H9 (cell line): ENCODE results near the gene NEURL1B. TPM values are rescaled to one million over a fixed set of nuclear protein-coding genes. Genes with fewer than 3 reads are reported as not detected.
A peak's percentile ranks its signal among the peaks of the same experiment; 100 is the strongest.

ENCODE experiments used
- DNase-seq: peaks from one replicate; pipeline ENCODE4 v3.0.0-alpha.2; 2017
- H2AFZ ChIP-seq: one replicate; pipeline ENCODE4 v1.6.1; 2013; ENCODE audit warnings: mild to moderate bottlenecking, low read length, control low read depth, moderate library complexity
- H2AK5ac ChIP-seq: 2 replicates; pipeline ENCODE4 v1.6.1; 2013; ENCODE audit warnings: low read length, control low read depth, mixed read lengths; ENCODE audit not compliant: insufficient read length
- H2BK120ac ChIP-seq: one replicate; pipeline ENCODE4 v1.6.1; 2013; ENCODE audit warnings: low read depth, mild to moderate bottlenecking, low read length, control low read depth, inconsistent platforms; ENCODE audit not compliant: poor library complexity, severe bottlenecking
- H2BK12ac ChIP-seq: 2 replicates; pipeline ENCODE4 v1.6.1; 2013; ENCODE audit warnings: low read length, control low read depth, mixed read lengths, low read depth; ENCODE audit not compliant: insufficient read length
- H2BK15ac ChIP-seq: 2 replicates; pipeline ENCODE4 v1.6.1; 2013; ENCODE audit warnings: low read depth, low read length, control low read depth
- H2BK20ac ChIP-seq: one replicate; pipeline ENCODE4 v1.6.1; 2013; ENCODE audit warnings: low read depth, mild to moderate bottlenecking, low read length, control low read depth, inconsistent platforms; ENCODE audit not compliant: poor library complexity, severe bottlenecking
- H2BK5ac ChIP-seq: 2 replicates; pipeline ENCODE4 v1.6.1; 2013; ENCODE audit warnings: low read length, control low read depth, mixed read lengths; ENCODE audit not compliant: insufficient read length
- H3K14ac ChIP-seq: 2 replicates; pipeline ENCODE4 v1.6.1; 2013; ENCODE audit warnings: low read length, control low read depth; ENCODE audit not compliant: insufficient read depth
- H3K18ac ChIP-seq: 2 replicates; pipeline ENCODE4 v1.6.1; 2013; ENCODE audit warnings: low read depth, mild to moderate bottlenecking, mixed read lengths, low read length, control low read depth; ENCODE audit not compliant: insufficient read length
- H3K23ac ChIP-seq: 2 replicates; pipeline ENCODE4 v1.6.1; 2013; ENCODE audit warnings: low read length, control low read depth, mixed read lengths, low read depth; ENCODE audit not compliant: insufficient read length
- H3K23me2 ChIP-seq: 2 replicates; pipeline ENCODE4 v1.6.1; 2013; ENCODE audit warnings: low read depth, mild to moderate bottlenecking, mixed read lengths, low read length, control low read depth; ENCODE audit not compliant: insufficient read length, poor library complexity, severe bottlenecking
- H3K27ac ChIP-seq: 2 replicates; pipeline ENCODE4 v1.5.1; 2013; ENCODE audit warnings: low read length, control low read depth, mixed read lengths, low read depth; ENCODE audit not compliant: insufficient read length
- H3K27me3 ChIP-seq: 2 replicates; pipeline ENCODE4 v1.6.1; 2013; ENCODE audit warnings: low read length, control low read depth, inconsistent platforms; ENCODE audit not compliant: insufficient read depth
- H3K4ac ChIP-seq: 2 replicates; pipeline ENCODE4 v1.6.1; 2013; ENCODE audit warnings: low read depth, mild to moderate bottlenecking, control low read depth, inconsistent platforms, low read length, moderate library complexity
- H3K4me1 ChIP-seq: 2 replicates; pipeline ENCODE4 v1.6.1; 2013; ENCODE audit warnings: low read length, control low read depth, inconsistent platforms; ENCODE audit not compliant: insufficient read depth
- H3K4me2 ChIP-seq: 2 replicates; pipeline ENCODE4 v1.6.1; 2013; ENCODE audit warnings: low read length, control low read depth, mixed read lengths; ENCODE audit not compliant: insufficient read length, insufficient read depth
- H3K56ac ChIP-seq: 2 replicates; pipeline ENCODE4 v1.6.1; 2013; ENCODE audit warnings: low read depth, mild to moderate bottlenecking, mixed read lengths, low read length, control low read depth; ENCODE audit not compliant: insufficient read length
- H3K79me1 ChIP-seq: 2 replicates; pipeline ENCODE4 v1.6.1; 2013; ENCODE audit warnings: low read depth, mild to moderate bottlenecking, moderate library complexity, low read length, control low read depth, inconsistent platforms; ENCODE audit not compliant: insufficient read depth, poor library complexity, severe bottlenecking
- H3K79me2 ChIP-seq: 2 replicates; pipeline ENCODE4 v1.6.1; 2013; ENCODE audit warnings: low read length, control low read depth, inconsistent platforms; ENCODE audit not compliant: insufficient read depth
- H3K9ac ChIP-seq: 2 replicates; pipeline ENCODE4 v1.6.1; 2013; ENCODE audit warnings: low read length, control low read depth, mixed read lengths; ENCODE audit not compliant: insufficient read length; ENCODE audit errors: extremely low read depth
- H3K9me3 ChIP-seq: one replicate; pipeline ENCODE4 v1.6.1; 2013; ENCODE audit warnings: low read depth, low read length, inconsistent platforms; ENCODE audit not compliant: control insufficient read depth
- H3T11ph ChIP-seq: one replicate; pipeline ENCODE4 v1.6.1; 2013; ENCODE audit warnings: mild to moderate bottlenecking, low read length, control low read depth, inconsistent platforms
- H4K20me1 ChIP-seq: one replicate; pipeline ENCODE4 v1.6.1; 2013; ENCODE audit not compliant: control insufficient read depth, insufficient read length, insufficient read depth
- H4K5ac ChIP-seq: 2 replicates; pipeline ENCODE4 v1.6.1; 2013; ENCODE audit warnings: low read depth, mild to moderate bottlenecking, mixed read lengths, low read length, control low read depth; ENCODE audit not compliant: insufficient read length
- H4K8ac ChIP-seq: replicated peaks from 2 replicates; pipeline ENCODE4 v1.6.1; 2013; ENCODE audit warnings: low read length, control low read depth, mixed read lengths, low read depth; ENCODE audit not compliant: insufficient read length
- H4K91ac ChIP-seq: 2 replicates; pipeline ENCODE4 v1.6.1; 2013; ENCODE audit warnings: low read depth, mild to moderate bottlenecking, moderate library complexity, mixed read lengths, low read length, control low read depth; ENCODE audit not compliant: insufficient read length
- H3K27ac Mint-ChIP-seq, 3 experiments: 2 replicates in 2 of 3; 3 replicates in 1 of 3; pipeline ENCODE4 v1.8.0; 2020 to 2021; ENCODE audit warnings: mixed read lengths in 3 of 3, mild to moderate bottlenecking in 1 of 3, moderate library complexity in 1 of 3
- H3K27me3 Mint-ChIP-seq: 2 replicates; pipeline ENCODE4 v1.8.0; 2021; ENCODE audit warnings: low read depth, mild to moderate bottlenecking, moderate library complexity, mixed read lengths
- H3K36me3 Mint-ChIP-seq, 3 experiments: 2 replicates in 2 of 3; 3 replicates in 1 of 3; pipeline ENCODE4 v1.8.0; 2020 to 2021; ENCODE audit warnings: low read depth in 3 of 3, mixed read lengths in 3 of 3; ENCODE audit not compliant: insufficient read depth in 1 of 3
- H3K4me1 Mint-ChIP-seq, 2 experiments: 2 replicates each; pipeline ENCODE4 v1.8.0; 2020; ENCODE audit warnings: mixed read lengths in 2 of 2
- H3K4me3 Mint-ChIP-seq, 2 experiments: 2 replicates in 1 of 2; 3 replicates in 1 of 2; pipeline ENCODE4 v1.8.0; 2020 to 2021; ENCODE audit warnings: mild to moderate bottlenecking in 2 of 2, mixed read lengths in 2 of 2, moderate library complexity in 1 of 2
- H3K9me3 Mint-ChIP-seq, 2 experiments: 2 replicates in 1 of 2; 3 replicates in 1 of 2; pipeline ENCODE4 v1.8.0; 2020; ENCODE audit warnings: mild to moderate bottlenecking in 2 of 2, mixed read lengths in 2 of 2, moderate library complexity in 1 of 2
- CTCF ChIP-seq: fragments of 200-600 bp; sonication (generic); conservative IDR thresholded peaks from 3 replicates; pipeline ENCODE4 v1.8.0; 2021; ENCODE audit warnings: antibody characterized with exemption, mild to moderate bottlenecking
- WGBS: extraction: QIAGEN DNeasy Blood & Tissue Kit; methylation state at CpG from one replicate; pipeline ENCODE4 v1.1.7; 2013; ENCODE audit warnings: missing lambda C conversion rate, low lambda C conversion rate, mixed read lengths; ENCODE audit not compliant: insufficient read length; ENCODE audit errors: extremely low coverage; 5-methylcytosine and 5-hydroxymethylcytosine counted together
- total RNA-seq: library from RNA; stranded (reverse); gene quantifications from 2 replicates; pipeline ENCODE4 v1.2.1, GENCODE V29; 2021

Gene NEURL1B
- total RNA-seq, 1 experiment from 2014 or later, result 3.6 TPM

- Histone ChIP-seq H3K4me1 (no peaks in the 10 kb centered on the region), H3K18ac (peak overlapping the region; percentile 73), H3K14ac (no peak overlapping the region), H3K4ac (no peak overlapping the region), H3K79me2 (no peaks in the 10 kb centered on the region), H2AK5ac (no peak overlapping the region), H2BK12ac (no peak overlapping the region), H2BK20ac (no peak overlapping the region), H4K5ac (no peak overlapping the region), H2AFZ (no peak overlapping the region), H4K20me1 (no peaks in the 10 kb centered on the region), H3K27me3 (no peaks in the 10 kb centered on the region; the same call in 1 of the 2 replicates), H4K8ac (no peak overlapping the region), H3K23me2 (no peaks in the 10 kb centered on the region), H3K27ac (no peak overlapping the region), H4K91ac (no peak overlapping the region), H3K79me1 (no peaks in the 10 kb centered on the region), H2BK15ac (no peak overlapping the region), H3T11ph (no peak overlapping the region), H2BK120ac (no peak overlapping the region), H3K23ac (no peak overlapping the region), H3K9me3 (no peaks in the 10 kb centered on the region), H3K4me2 (no peak overlapping the region), H3K56ac (no peak overlapping the region), H3K9ac (no peak overlapping the region), H2BK5ac (no peak overlapping the region)
- Mint-ChIP-seq H3K4me1 (peaks cover 4 to 16% of the 10 kb centered on the region in 2 experiments), H3K27ac (no peak overlapping the region), H3K27me3 (peaks cover 35% of the 10 kb centered on the region), H3K9me3 (no peaks in the 10 kb centered on the region), H3K36me3 (peaks cover 2 to 16% (median 2%) of the 10 kb centered on the region in 3 experiments; a peak in 2 of 7 replicates), H3K4me3 (peak overlapping the region; percentile 49 to 61)
- no CpG with 5 or more reads among the region's 47 CpGs for WGBS
- no peak for TF ChIP-seq CTCF
- peak; percentile 56 for DNase-seq
Observed at GRCh38 chr5:172683264-172683644, 42.2 kb downstream of the NEURL1B start.
